Measurements from ENCODE around the gene SARM1.

SARM1 gene

GRCh38 chr17:28385406-28385805 is 13.9 kb downstream of the SARM1 start:
- ATAC-seq (ENCODE audit: low read depth) (no peak), DNase-seq (ENCODE audit: low spot score) (peak; percentile 38)
- 0 out of 2 replicates have a peak, but pooled peaks cover 6% of the 10 kb centered on the region for H3K36me3 ChIP-seq (ENCODE audit: low read depth)
- H3K9me3 ChIP-seq (ENCODE audit: severe bottlenecking): no peaks in the 10 kb centered on the region
- H3K4me3 ChIP-seq (ENCODE audit: severe bottlenecking): no peak overlapping the region
- peaks cover 4% of the 10 kb centered on the region for H3K4me1 ChIP-seq (ENCODE audit: insufficient read depth, poor library complexity, severe bottlenecking)
- no peak overlapping the region for H3K27ac ChIP-seq (ENCODE audit: poor library complexity, severe bottlenecking)
- no peak for TF ChIP-seq CTCF (IDR thresholded peaks at IDR 0.05; ENCODE audit: poor library complexity, severe bottlenecking)
- H3K27me3 ChIP-seq (ENCODE audit: insufficient read depth, poor library complexity, severe bottlenecking): no peaks in the 10 kb centered on the region

- ATAC-seq (ENCODE audit: low read depth): no peak
- H3K9me3 ChIP-seq (ENCODE audit: severe bottlenecking): no peaks in the 10 kb centered on the region
- H3K27me3 ChIP-seq (ENCODE audit: insufficient read depth, poor library complexity, severe bottlenecking): no peaks in the 10 kb centered on the region
Measured at GRCh38 chr17:28386391-28386790, 14.9 kb downstream of the SARM1 start.

GRCh38 chr17:28388106-28388505 is 16.6 kb downstream of the SARM1 start:
- H3K4me1 ChIP-seq (ENCODE audit: insufficient read depth, poor library complexity, severe bottlenecking): no peaks in the 10 kb centered on the region
- no peaks in the 10 kb centered on the region for H3K27me3 ChIP-seq (ENCODE audit: insufficient read depth, poor library complexity, severe bottlenecking)

More at GRCh38 chr17:28386391-28386790, 14.9 kb downstream of the SARM1 start:
- no peak for TF ChIP-seq CTCF (IDR thresholded peaks at IDR 0.05; ENCODE audit: poor library complexity, severe bottlenecking)
- no peak for DNase-seq (ENCODE audit: low spot score)
- 0 out of 2 replicates have a peak, but pooled peaks cover 6% of the 10 kb centered on the region for H3K36me3 ChIP-seq (ENCODE audit: low read depth)
- no peaks in the 10 kb centered on the region for H3K4me1 ChIP-seq (ENCODE audit: insufficient read depth, poor library complexity, severe bottlenecking)
- H3K27ac ChIP-seq (ENCODE audit: poor library complexity, severe bottlenecking): no peak overlapping the region
- H3K4me3 ChIP-seq (ENCODE audit: severe bottlenecking): no peak overlapping the region

GRCh38 chr17:28390141-28390540 is 18.6 kb downstream of the SARM1 start:
- H3K4me1 ChIP-seq (ENCODE audit: insufficient read depth, poor library complexity, severe bottlenecking): peaks cover 5% of the 10 kb centered on the region
- H3K27me3 ChIP-seq (ENCODE audit: insufficient read depth, poor library complexity, severe bottlenecking): no peaks in the 10 kb centered on the region
- TF ChIP-seq CTCF (IDR thresholded peaks at IDR 0.05; ENCODE audit: poor library complexity, severe bottlenecking): no peak
- 0 out of 2 replicates have a peak, but pooled peaks cover 6% of the 10 kb centered on the region for H3K36me3 ChIP-seq (ENCODE audit: low read depth)
- no peak overlapping the region for H3K27ac ChIP-seq (ENCODE audit: poor library complexity, severe bottlenecking)
- DNase-seq (ENCODE audit: low spot score) (no peak), ATAC-seq (ENCODE audit: low read depth) (no peak)
- H3K9me3 ChIP-seq (ENCODE audit: severe bottlenecking): no peaks in the 10 kb centered on the region
- H3K4me3 ChIP-seq (ENCODE audit: severe bottlenecking): no peak overlapping the region

More at GRCh38 chr17:28388106-28388505, 16.6 kb downstream of the SARM1 start:
- H3K27ac ChIP-seq (ENCODE audit: poor library complexity, severe bottlenecking): no peak overlapping the region
- ATAC-seq (ENCODE audit: low read depth): no peak
- DNase-seq (ENCODE audit: low spot score): peak; percentile 35
- H3K9me3 ChIP-seq (ENCODE audit: severe bottlenecking): no peaks in the 10 kb centered on the region
- no peak for TF ChIP-seq CTCF (IDR thresholded peaks at IDR 0.05; ENCODE audit: poor library complexity, severe bottlenecking)
- H3K4me3 ChIP-seq (ENCODE audit: severe bottlenecking): no peak overlapping the region
- H3K36me3 ChIP-seq (ENCODE audit: low read depth): 0 out of 2 replicates have a peak, but pooled peaks cover 6% of the 10 kb centered on the region

GRCh38 chr17:28390563-28390962 is 19.1 kb downstream of the SARM1 start:
- no peak for ATAC-seq (ENCODE audit: low read depth)

More at GRCh38 chr17:28390563-28390962, 19.1 kb downstream of the SARM1 start:
- no peak for TF ChIP-seq CTCF (IDR thresholded peaks at IDR 0.05; ENCODE audit: poor library complexity, severe bottlenecking)
- Histone ChIP-seq H3K27ac (ENCODE audit: poor library complexity, severe bottlenecking) (no peak overlapping the region), H3K27me3 (ENCODE audit: insufficient read depth, poor library complexity, severe bottlenecking) (no peaks in the 10 kb centered on the region), H3K4me1 (ENCODE audit: insufficient read depth, poor library complexity, severe bottlenecking) (peaks cover 5% of the 10 kb centered on the region), H3K36me3 (ENCODE audit: low read depth) (0 out of 2 replicates have a peak, but pooled peaks cover 6% of the 10 kb centered on the region), H3K4me3 (ENCODE audit: severe bottlenecking) (no peak overlapping the region), H3K9me3 (ENCODE audit: severe bottlenecking) (no peaks in the 10 kb centered on the region)
- DNase-seq (ENCODE audit: low spot score): no peak

All from RWPE2 (cell line).